ENCODE data around the gene MSRB3. TPM values are rescaled to one million over a fixed set of nuclear protein-coding genes. Genes with fewer than 3 reads are reported as not detected.

The MSRB3 gene
- total and polyA plus RNA-seq, 10 of the 15 experiments (the other 5 are each of a cell fraction or from before 2014, with no cell fraction given) = 0.07 to 2.7 (median 1.3) TPM

- no peak for TF ChIP-seq PKNOX1 (IDR thresholded peaks at IDR 0.05)
- TF ChIP-seq SMC3 (IDR thresholded peaks at IDR 0.05; ENCODE audit: borderline replicate concordance, low read length) = no peak
- TF ChIP-seq CEBPZ (IDR thresholded peaks at IDR 0.05; ENCODE audit: low read depth, low read length) = no peak
- no peak for TF ChIP-seq ZBTB33 (IDR thresholded peaks at IDR 0.05)
- TF ChIP-seq YBX1 (IDR thresholded peaks at IDR 0.05) = no peak
- no peak for TF ChIP-seq SP1 (IDR thresholded peaks at IDR 0.05; ENCODE audit: low read depth, low read length)
- TF ChIP-seq POU2F2 (IDR thresholded peaks at IDR 0.05; ENCODE audit: borderline replicate concordance, low read depth, low read length) = no peak
- TF ChIP-seq YY1 (IDR thresholded peaks at IDR 0.05; ENCODE audit: low read depth, low read length) = no peak
Measured at GRCh38 chr12:65414526-65414925, 136.0 kb downstream of the MSRB3 start (continued).

Measured in GM12878 (cell line).